Fibroblast of skin of right quadriceps (primary cell): ENCODE measurements around the gene INO80C.

Experiments
- DNase-seq: peaks from one replicate; pipeline ENCODE4 v3.0.0-alpha.2; 2013

The INO80C gene, protein sequence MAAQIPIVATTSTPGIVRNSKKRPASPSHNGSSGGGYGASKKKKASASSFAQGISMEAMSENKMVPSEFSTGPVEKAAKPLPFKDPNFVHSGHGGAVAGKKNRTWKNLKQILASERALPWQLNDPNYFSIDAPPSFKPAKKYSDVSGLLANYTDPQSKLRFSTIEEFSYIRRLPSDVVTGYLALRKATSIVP

DNA sequence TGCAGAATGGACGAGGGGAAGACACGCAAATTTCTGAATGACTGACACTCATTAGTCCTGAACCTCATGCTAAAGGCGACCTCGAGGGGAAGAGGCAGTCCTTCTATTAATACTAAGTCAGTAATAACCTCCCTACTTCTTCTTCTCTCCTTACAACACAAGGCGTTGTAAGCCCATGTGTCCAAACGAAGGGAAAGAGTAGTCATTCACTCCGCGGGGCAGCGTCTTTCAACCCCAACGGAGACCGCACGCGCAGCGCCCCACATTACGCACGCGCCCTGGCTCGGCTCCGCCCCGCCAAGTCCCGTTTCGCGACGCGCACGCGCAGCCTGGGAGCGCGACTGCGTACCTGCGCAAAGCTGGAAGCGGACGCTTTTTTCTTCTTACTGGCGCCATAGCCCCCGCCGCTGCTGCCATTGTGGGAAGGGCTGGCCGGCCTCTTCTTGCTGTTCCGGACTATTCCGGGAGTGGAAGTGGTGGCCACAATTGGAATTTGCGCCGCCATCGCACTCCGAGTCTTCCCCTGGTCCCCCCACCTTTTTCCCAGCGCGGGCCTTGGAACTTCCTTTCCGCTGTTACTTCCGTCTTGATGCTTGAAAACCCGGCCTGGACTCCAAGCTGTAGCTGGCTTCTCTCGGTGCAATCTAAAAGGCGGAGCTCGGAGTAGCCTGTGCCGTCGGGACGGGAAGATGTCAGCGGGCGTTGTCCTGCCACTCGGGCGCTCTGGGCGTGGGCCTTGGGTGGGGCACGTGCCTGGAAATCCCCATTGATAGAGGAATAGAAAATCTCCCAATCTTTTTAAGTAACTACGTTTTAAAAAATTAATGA is at the start of gene INO80C:
INO80C (minus strand) TSS at position 591 of the 828 bp plus-strand sequence; CDS start at position 505, 86 bp downstream.
- peak; percentile 94 for DNase-seq

DNA sequence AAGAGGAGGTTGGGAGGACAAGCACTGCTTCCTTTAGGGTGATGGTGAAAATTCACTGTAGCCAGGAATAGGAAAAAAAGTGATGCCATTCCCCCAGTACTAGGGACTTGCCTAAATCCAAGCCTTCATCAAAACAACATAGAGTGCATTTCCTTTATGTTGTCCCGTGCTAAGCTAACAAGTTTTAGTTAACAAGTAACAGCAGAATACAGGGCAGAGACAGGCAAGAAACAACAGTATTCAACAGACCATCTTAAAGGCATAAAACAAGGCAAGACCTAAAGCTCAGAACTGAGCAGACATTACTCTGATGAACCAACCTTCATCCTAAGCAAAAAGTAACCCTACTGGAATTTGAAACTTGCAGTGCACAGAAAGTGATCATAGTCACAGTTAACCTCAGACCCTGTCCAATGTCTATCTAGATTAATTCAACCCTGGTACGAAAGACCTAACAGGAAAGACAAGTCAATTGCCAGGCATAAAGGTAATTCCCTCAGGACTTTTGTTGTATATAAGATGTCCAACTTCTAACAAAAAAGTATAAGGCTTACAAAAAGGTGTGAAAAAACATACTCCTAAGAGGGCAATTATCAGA is 49.3 kb upstream of the INO80C start:
- no peak for DNase-seq

DNA sequence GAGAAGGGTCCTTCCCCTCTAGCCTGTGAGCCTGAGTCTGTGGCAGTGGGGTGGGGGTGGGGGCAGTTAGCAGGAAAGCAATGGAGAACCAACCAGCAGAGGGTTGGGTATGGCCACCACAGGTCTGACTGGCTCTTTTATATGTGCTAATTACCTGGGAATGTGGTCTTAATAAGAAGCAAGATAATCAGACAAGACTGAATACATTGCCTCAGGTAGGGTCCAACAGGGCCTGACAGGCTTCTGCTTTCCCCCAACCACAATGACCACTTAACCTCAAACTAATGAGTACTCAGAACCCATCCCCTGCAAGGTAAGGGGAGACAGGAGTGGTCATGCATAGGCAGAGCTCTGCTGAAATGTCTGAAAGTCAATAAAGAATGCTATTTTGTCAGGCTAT is 44.6 kb upstream of the INO80C start:
- DNase-seq: no peak

DNA sequence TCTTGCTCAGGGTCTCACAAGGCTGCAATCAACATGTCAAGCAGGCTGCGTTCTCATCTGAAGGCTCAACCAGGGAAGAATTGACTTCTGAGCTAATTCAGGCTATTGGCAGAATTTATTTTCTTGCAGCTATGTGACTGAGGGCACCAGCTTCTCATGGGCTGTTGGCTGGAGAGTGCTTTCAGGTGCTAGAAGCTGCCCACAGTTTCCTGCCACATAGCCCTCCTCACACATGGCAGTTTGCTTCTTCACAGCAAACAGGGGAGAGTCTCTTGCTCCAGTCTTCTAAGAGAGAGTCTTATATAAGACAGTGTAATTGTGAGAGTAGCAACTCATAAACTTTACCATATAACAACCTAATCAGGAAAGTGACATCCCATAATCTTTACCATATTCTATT is 37.5 kb upstream of the INO80C start:
- no peak for DNase-seq

DNA sequence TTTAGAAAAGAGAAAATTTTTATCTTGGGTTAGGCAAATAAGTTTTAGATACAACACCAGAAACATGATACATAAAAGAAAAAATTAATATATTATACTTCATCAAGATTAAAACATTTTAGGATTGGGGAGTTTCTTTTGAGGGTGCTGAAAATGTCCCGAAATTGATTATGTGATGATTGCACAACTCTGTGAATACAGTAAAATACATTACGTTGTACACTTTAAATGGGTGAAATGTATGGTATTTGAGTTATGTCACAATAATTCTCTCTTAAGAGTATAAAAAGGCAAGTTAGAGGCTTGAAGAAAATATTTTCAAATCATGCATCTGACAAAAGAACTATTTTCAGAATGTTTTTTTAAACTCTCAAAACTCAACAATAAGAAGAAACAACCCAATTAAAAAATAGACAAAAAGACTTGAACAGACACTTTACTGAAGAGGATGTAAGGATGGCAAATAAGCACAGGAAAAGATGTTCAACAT is 36.2 kb upstream of the INO80C start:
- DNase-seq: no peak

DNA sequence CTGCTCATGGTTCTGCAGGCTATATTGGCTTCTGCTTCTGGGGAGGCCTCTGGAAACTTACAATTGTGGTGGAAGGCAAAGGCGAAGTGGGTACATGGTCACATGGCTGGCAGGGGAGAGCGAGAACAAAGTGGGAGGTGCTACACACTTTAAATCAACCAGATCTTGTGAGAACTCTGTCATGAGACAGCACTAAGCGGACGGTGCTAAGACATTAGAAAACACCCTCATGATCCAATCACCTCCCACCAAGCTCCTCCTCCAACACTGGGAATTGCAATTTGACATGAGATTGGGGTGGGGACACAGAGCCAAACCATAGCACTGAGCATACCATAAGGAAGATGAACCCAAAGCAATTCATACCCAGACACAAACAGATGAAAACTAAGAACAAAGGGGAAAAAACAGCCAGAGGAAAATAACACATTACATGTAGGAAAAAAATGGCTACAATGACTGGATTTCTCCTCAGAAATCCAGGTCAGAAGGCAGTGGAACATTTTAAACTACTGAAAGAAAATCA is 31.1 kb upstream of the INO80C start:
- DNase-seq: no peak

DNA sequence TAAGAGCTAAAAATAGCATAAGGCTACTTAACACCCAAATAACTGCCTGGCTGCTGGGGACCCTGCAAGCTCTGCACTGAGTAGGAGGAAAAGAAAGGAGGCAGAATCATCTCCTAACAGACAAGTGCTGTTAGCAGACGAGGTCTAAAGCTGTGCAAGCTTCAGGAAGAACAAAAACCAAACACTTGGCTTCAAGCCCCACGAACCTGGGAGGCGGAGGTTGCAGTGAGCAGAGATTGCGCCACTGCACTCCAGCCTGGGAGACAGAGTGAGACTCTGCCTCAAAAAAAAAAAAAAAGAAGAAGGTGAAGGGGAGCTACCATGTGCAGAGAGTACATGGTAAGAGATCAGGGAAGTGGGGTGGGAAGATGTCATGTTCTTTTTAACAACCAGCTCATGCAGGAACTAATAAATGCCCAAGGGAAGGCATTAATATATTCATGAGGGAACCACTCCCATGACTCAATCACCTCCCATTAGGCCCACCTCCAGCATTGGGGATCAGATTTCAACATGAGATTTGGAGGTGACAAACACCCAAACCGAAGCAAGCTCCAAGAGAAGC is 28.8 kb upstream of the INO80C start:
- peak; percentile 8 for DNase-seq

DNA sequence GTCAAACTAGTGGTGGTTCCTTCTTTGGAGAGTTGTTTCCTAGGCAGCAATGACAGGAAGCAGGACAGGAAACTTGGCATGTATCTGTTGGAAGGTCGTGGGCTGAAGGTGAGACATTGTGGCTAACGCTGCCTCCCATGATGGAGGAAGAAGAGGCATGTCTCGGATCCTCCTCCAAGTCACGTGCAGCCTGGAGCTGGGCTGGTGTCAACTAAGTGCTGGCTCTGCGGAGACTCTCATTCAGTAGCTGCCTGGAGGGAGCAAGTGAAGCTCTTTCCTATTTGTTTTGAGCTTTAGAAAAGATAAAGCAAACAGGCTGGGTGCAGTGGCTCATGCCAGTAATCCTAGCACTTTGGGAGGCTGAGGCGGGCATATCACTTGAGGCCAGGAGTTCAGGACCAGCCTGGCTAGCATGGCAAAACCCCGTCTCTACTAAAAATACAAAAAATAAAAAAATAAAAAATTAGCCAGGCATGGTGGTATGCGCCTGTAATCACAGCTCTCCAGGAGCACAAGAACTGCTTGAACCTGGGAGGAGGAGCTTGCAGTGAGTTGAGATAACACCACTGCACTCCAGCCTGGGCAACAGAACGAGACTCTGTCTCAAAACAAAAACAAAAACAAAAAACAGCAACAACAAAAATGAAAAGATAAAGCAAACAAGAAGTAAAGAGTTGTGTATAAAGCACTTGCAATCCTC is 28.2 kb upstream of the INO80C start:
- no peak for DNase-seq

DNA sequence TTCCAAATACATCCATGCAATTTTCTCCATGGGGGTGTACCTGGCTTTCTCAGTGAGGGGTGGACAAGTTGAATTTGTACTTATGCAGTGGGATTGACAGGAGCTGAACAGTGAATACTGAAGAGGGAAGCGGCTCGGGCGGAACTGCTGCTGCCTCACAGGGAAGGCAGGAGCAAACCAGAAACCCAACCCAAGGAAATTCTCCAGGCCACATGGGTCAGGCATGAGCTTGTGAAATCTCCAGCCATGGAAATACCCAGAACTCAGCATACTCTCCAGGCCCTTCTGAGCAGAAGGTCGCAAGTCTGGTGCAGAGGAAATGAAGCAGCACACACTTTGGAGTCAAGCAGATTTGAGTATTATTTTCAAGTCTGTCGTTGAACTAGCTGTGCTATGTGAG is 26.5 kb upstream of the INO80C start:
- DNase-seq: no peak

DNA sequence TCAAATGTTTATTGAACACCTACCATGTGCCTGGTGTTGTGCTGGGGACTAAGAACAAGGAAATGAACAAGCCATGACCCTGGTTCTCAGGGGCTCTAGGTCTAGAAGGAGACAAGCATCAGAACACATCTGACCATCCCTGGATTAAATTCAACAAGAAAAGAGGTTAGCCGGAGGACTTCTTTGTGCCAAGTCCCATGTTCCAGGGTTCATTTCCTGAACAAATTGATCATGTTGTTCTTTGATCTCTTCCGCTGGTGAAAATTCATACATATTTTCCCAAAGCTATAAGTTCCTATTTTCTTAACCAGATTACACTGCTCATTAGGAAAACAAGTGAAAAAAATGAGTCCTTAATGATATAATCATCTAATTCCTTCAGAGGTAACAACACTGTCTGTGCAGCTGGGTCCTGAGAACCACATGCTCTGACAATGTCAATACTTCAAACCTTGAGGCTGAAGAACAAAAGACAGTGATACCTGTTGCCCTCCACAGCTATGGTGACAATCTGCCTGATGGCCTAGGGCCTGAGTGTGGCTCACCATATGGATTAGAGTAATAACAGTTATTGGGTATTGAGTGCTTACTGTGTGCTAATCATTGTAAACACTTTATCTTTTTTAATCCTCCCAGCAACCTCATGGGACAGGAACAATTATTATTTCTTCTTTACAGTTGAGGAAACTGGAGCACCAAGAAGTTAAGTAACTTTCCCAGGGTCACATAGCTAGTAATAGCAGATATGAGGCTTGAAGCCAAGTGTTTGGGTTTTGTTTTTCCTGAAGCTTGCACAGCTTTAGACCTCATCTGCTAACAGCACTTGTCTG is 24.6 kb upstream of the INO80C start:
- no peak for DNase-seq

DNA sequence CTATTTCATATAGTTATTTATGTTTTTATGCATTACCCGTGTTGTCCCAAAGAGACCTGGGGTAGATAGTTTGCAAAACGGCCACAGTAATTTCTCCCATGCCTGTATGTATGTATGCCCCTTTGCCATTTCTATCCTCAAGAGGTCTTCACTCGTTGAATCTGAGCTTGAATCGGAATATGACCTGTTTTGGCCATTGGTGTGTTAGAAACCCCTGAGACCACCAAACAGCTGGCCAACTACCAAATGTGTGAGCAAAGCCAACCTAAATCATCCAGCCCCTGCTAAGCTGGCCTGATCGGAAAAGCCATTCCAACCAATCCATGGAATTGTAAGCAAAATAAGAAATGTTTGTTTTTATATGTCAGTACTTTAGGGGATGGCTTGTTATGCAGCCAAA is 23.4 kb upstream of the INO80C start:
- DNase-seq: no peak

DNA sequence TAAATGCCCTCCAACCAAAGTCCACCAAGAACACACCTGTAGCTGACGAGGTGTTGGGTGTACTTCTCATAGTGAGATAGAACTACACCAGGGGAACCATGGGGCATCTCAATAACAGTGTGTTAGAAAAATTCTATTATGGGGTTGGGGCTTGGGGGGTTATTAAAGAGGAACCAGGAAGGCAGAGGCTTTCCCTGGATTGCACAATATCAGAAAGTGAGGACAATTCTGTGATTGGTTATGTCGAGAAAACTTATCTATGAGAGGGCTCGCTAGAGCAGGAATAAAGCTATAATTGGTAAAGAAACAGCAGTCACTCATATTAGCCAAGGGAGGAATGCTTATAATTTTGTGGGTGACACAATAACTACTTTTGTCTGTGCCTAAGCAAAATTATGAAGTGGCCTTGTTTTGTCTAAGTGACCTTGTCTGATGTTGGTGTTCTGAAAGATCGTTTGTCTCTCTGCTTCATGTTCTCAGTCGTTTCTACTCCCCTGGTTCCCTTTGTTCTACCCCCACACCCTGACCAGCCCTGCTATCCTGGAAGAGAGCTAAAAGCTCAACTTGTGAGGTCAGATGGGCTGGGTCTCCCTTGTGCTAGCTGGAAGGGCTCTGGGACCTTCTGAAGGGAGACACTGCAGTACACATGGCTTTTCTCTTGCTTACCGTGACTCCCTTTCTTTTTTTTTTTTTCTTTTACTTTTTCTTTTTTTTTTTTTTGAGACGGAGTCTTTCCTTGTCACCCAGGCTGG is 21.6 kb upstream of the INO80C start:
- DNase-seq: no peak

DNA sequence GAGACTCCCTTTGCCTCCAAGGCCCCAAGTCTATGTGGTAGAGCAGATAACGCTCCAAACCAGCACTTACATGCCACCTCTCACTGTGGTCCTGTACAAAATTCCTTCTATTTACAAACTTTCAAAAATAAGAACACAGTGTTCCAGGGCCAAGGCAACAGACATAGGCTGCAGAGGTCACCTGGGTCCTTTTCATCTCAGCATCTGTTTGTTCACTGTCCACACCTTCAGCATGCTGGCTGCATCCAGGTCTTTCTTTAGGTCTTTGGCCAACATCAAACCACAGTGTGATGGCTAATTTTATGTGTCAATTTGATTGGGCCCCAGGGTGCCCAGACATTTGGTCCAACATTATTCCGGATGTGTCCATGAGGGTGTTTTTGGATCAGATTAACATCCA is 20.0 kb upstream of the INO80C start:
- DNase-seq: no peak

DNA sequence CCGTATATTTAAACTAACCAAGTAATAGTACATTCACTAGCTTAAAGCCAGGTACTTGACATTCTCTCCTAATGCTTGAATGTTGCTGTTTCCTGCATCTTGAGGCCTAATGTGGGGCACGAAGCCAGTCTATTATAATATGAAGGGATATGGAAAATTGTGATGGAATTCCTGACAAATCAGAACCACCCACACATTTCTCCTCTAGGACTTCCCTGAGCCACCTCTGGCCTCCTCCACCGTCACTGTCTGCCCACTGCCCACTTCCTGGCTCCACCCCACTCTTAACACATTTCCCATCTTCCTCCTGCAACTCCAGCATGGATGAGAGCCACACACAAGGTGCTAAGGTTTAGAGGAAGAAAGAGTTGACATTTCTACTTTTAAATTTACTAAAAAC is 19.0 kb upstream of the INO80C start:
- no peak for DNase-seq

DNA sequence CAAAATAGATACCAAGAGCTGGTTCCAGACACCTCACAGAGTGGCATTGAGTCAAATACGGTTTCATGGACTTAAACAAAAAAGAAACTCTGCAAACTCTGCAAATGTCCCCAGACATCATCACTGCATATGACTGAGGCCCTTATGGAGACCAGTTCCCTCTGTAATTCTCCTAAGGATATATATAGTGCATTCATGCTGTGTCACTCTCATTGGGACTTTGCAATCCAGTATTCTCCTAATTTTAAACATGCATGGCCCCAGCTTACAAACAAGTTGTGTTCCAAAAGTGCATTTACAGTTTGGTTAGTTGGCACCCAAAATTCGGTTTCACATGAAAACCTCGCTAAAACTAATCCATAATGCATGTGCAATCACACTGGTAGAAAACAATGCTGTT is 18.6 kb upstream of the INO80C start:
- no peak for DNase-seq

DNA sequence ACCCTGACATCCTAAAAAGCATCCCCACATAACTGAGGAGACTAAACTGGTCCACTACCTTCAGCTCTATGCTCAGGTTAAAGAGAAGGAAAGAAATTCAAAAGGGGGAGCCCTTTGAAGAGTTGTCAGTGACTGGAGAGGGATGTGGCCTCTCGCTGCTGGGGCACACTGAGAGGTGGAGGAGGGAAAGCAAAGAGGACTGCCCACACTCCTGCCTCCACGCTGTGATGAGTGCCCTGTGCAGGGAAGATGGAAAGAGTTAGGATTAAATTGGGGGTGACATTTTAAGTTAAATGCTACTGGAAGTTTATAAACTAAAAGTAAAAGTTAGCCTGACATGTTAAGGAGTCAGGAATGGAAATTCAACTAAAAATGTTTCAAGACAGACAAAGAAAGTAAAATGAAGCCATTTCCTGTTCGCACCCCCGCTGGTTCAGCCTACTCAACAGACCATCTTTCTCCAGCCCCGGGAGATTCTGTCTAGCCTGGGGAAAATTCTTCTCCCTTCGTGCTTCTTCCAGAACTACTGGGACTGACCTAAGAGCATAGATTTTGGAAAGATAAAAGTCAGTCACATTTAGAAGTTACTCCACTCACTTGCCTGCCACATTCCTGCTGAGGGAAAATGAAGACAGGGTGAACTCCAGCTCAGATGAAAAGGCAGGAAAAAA is 17.8 kb upstream of the INO80C start:
- DNase-seq: peak; percentile 25

DNA sequence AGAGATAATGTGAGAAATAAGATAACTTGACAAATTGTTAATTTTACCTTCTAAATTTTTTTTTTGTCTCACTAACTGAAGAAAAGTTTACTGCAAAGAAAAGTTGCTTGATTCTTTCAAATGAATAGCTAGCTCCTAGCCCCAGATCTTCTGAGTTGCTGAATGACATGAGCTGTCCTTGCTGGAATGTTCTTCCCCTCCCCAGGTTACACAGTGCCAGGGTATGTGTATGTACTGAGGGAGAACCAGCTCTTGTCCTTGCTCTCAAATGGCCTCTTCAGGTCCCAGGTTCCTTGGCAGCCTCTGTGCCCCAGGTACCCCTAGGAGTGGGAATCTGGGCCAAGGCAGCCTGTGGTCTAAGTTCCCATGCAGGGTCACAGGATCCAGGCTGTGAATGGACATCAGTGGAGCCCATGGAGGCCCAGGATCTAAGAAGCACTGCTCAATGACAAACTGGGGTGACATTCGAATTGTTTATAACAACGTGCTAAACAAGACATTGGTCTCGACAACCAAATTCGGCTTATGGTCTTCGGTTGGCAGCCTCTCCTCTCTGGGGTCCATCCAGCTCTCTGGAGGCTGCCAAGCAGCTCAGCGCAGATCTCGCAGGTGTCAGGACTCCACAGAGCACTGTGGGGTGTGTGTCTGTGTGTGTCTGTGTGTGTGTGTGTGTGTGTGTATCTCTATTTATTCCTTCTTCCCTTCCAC is 17.1 kb upstream of the INO80C start:
- no peak for DNase-seq

DNA sequence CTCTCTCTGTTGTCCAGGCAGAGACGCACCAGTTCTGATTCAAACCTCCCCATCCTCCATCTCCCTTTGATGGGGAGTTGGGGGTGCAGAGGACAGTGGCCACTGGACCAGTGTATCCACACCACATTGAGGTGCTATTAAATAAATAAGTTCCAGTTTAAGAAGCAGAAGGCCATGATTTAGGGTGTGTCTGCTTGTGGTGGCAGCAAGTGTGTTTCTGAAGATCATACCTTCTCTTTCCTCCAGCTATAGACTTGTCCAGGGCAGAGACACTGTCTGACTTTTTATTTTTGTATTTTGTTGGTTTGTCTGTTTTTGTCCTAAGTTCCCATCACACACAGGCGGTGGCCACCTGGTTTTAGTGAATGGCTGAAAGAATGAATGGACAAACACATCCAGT is 16.5 kb upstream of the INO80C start:
- DNase-seq: no peak

DNA sequence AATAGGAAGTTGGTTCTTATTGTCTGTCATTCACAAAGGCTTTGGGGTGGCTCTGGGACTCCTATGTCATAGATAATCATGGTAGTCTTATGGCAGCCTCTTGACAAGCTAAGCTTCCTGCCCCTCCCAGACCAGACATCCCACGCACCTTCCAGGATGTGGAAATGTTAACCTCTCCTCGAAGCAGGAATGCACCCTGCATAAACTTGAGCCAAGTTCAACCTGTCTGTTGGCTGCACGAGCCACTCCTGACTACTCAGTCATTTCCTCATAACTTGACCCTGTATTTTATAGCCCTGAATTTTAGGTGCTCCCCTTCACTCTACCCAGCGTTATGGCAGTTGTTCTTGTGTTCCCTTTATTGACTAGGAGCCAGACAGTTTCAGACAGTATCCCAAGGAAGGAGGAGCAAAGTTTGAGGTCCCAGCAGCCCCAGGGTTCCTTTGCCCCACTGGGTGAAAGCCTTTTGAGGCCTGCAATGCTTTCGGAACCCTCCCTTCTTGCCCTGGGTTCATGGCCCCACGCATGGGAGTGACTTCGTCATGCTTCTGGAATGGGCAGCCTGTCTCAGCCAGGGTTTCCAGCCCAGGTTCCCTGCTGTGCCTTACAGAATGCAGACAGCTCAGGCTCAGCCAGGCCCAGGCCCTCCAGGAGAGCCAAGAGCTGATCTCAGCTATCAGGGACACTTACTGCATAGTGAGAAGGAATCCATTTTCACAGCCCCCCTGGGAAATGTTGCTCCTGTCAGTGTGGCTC is 15.6 kb upstream of the INO80C start:
- peak; percentile 84 for DNase-seq
